Sigmoid colon (tissue), 4 donors: ENCODE results near the gene ZBED5.

Experiments
- POLR2A ChIP-seq, 2 donors: fragments of 450-650 bp; IDR thresholded peaks; one replicate each; pipeline ENCODE4 v1.6.1; 2016; ENCODE audit warnings: antibody characterized with exemption in 2 of 2, mild to moderate bottlenecking in 2 of 2, moderate library complexity in 2 of 2
- POLR2AphosphoS5 ChIP-seq, 4 donors: sonication (generic); formaldehyde crosslinking; IDR thresholded peaks; one replicate each; pipeline ENCODE4 v1.6.1; 2017; ENCODE audit warnings: antibody characterized with exemption in 4 of 4
- TF ChIP-seq, protein P1 (sequence below), 4 experiments: fragments of 450-650 bp in 3 of 4; fragments of 200-600 bp in 1 of 4; IDR thresholded peaks; one replicate each; pipeline ENCODE4 v1.5.1; 2016 to 2019; ENCODE audit warnings: antibody characterized with exemption in 4 of 4, mild to moderate bottlenecking in 3 of 4, moderate library complexity in 2 of 4

DNA sequence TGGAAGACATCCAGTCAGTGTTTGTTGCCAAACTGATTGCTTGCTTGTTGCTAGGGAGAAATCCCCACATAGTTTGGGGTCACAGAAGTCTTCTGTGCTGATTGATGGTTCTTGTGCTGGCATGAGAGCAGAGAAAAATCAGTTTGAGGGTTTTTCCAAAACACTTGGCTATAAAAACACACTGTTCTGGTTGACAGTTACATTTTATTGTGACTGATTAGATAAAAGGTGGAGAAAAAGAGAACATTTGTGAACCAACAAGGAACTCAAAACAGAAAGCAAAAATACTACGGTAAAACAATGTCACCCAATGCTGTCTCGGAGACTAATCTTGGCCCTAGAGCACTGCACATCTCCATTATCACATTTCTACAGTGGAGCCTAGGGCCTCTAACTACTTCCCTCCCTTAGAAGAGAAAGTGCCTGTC lies 34.7 kb downstream of the ZBED5 start:
- TF ChIP-seq POLR2A (IDR thresholded peaks at IDR 0.05) (no peak), POLR2AphosphoS5 (IDR thresholded peaks at IDR 0.05) (no peak)
- TF ChIP-seq, protein P1, sequence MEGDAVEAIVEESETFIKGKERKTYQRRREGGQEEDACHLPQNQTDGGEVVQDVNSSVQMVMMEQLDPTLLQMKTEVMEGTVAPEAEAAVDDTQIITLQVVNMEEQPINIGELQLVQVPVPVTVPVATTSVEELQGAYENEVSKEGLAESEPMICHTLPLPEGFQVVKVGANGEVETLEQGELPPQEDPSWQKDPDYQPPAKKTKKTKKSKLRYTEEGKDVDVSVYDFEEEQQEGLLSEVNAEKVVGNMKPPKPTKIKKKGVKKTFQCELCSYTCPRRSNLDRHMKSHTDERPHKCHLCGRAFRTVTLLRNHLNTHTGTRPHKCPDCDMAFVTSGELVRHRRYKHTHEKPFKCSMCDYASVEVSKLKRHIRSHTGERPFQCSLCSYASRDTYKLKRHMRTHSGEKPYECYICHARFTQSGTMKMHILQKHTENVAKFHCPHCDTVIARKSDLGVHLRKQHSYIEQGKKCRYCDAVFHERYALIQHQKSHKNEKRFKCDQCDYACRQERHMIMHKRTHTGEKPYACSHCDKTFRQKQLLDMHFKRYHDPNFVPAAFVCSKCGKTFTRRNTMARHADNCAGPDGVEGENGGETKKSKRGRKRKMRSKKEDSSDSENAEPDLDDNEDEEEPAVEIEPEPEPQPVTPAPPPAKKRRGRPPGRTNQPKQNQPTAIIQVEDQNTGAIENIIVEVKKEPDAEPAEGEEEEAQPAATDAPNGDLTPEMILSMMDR (IDR thresholded peaks at IDR 0.05): no peak
